Kidney tubule cell (primary cell): ENCODE measurements around the gene PALB2.

Experiments used
- DNase-seq: peaks from one replicate; pipeline ENCODE4 v3.0.0-alpha.2; 2018; ENCODE audit warnings: low spot score

The PALB2 gene

DNA sequence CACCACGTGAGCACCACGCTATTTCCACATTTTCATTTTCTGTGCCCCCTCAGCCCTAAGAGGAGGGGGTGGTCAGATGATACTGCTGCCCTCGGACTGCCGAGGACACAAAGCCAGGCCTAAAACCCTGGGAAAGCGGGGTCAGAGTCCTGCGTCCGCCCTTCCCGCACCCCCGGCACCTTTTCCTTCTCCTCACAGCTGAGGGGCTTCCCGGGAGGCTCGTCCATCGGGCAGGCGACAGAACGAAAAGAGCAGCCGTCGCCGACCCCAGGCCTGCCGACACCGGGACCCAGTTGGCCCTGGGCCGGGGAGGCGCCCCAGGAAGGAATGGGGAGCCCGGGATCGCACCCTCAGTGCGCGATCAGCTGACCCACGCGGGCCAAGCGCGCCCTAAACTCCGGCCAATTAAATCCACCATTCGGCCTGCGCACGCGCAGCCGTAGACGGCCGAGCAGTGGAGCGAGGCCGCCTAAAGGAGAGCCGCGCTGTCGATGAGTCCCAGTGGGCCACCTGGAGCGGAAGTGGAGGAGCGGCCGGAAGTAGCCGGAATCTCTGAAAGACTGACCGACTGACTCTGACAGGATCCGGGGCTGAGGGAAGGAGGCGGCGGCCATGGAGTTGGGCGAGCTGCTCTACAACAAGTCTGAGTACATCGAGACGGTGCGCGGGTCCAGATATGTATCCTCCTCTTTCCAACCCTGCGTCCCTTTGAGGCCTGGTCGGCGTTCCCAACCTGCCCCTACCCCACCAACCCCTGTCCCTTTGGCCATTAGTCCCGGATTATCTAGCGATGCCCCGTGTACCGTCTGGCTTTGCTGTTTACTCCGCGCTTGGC, at the start of gene PALB2, which contains the start of gene DCTN5:
Gene PALB2 (minus strand): TSS at position 380 of the 835 bp plus-strand sequence. CDS start 153 bp downstream, at position 227.
Gene DCTN5 (plus strand): TSS at position 536 of the 835 bp plus-strand sequence. CDS start 77 bp downstream, at position 613.
- peak; percentile 95 for DNase-seq

DNA sequence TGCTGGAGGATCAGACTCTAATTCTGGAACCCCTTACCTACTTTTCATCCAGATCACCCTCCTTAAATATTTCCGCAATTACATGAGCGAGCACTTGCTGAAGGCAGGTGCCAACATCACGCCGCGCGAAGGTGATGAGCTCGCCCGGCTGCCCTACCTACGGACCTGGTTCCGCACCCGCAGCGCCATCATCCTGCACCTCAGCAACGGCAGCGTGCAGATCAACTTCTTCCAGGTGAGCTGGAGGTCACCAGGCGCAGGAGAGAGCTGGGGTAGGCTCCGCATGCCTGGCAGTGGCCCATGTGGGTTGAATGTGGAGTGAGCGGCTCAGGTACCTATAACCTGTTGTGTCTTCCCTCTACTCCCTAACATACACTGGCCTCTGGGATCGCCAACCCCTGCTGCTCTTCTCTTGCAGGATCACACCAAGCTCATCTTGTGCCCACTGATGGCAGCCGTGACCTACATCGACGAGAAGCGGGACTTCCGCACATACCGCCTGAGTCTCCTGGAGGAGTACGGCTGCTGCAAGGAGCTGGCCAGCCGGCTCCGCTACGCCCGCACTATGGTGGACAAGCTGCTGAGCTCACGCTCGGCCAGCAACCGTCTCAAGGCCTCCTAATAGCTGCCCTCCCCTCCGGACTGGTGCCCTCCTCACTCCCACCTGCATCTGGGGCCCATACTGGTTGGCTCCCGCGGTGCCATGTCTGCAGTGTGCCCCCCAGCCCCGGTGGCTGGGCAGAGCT, 48.5 kb upstream of the PALB2 start:
- no peak for DNase-seq

DNA sequence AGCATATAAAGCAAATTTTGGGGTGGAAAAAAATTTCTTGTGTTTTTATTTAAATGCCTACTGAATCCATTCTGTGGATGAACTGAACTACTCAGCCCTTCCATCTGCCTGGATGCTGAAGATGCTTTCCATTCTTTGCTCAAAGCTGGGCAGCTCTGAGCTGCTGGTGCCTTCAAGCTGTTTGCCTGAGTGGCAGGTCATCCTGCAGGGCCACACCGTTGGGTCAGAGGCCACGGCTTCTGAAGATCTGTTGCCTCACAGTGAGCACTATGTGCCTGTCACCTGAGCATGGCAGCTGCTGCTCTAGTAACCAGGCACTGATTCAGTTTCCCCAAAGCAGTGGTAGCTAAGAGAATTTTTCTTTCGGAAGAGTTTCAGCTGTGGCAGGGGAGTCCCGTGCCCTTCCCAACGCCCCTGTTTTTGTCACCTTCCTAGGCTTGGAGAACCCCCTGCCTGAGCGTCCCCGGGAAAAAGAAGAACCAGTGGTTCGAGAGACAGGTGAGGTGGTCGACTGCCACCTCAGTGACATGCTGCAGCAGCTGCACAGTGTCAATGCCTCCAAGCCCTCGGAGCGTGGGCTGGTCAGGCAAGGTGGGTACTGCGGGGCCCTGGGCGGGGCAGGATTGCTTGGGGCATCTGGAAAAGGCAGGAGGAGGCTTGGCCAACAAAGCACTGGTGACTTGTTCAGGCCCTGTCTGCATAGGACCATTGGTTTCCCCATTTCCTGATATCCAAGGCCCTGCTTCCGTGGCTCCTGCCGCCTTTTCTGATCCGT, 46.1 kb upstream of the PALB2 start:
- DNase-seq: no peak

DNA sequence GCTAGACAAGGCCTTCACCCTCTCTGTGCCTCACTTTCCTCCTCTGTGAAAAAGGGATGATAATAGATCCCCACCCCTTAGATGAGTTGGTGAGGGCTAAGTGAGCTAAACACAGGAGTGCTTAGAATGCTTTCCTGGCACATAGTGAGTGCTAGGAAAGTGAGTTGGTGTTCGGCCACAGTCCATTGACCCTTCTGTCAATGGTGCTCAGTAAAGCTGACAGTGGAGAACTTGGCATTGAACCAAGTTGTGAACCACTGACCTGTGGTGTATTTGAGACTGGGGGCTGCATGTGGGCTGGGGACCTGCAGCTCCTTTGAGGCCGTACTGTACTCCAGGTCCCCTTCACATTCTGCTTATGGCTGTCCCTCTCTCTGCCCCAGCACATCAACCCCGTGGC, 42.4 kb upstream of the PALB2 start:
- no peak for DNase-seq

DNA sequence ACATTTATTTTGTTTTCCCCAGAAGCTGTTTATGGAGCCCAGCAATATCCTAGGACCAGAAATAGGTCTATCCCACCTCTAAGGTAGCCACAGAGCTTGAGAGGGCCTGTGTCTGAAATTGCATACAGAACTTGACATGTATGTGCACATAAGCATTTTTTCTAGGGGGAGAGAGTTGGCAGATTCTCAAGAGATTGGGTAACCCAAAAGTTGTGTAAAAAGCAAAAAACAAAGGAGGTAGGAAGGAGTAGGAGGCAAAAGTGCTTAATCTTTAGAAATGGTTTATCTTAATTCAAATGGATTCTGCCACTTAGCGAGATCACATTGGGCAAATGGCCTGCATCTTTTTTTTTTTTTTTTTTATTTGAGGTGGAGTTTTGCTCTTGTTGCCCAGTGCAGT, 41.1 kb upstream of the PALB2 start:
- DNase-seq: no peak

DNA sequence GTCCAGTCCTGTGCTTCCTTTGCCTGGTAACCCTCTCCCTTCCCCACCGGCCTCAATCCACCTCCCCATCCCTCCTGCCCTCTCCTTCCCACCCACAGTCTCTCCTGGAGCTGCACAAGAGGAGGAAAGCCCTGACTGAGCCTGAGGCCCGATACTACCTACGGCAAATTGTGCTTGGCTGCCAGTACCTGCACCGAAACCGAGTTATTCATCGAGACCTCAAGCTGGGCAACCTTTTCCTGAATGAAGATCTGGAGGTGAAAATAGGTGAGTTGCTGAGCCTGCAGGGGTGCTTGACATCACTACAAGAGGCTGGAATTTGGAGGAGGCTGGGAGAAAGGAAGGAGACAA, 38.9 kb upstream of the PALB2 start:
- no peak for DNase-seq

DNA sequence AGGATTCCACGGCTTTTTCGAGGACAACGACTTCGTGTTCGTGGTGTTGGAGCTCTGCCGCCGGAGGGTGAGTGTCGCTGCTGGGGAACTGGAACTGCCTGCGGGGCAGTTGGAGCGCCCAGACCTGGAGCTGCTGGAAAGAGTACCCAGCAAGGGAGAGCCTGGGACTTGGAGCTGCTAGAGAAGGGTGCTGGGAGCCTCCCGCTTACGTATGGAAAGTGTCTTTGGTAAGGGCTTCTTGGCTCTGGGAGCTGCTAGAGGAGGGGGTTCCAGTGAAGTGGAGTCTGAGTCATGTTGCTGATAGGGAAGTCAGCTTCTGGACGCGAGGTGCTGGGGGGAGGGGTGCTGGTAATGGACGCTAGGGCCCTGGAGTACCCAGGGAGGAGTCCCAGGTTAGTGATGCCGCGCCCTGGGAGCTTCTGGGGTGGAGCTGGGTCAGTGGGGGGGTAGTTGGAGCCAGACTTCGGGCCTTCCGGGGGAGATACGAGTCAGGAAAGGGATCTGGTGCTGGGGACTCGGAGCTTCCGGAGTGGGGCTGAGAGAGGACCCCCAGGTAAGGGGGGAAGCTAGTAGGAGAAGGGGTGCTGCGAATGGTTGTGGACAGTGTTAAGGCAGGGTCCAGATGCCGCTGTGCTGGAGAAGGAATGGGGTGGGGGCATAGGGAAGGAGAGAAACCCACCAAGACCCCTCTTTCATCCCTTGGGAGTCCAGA, 38.3 kb upstream of the PALB2 start:
- DNase-seq: peak; percentile 50

DNA sequence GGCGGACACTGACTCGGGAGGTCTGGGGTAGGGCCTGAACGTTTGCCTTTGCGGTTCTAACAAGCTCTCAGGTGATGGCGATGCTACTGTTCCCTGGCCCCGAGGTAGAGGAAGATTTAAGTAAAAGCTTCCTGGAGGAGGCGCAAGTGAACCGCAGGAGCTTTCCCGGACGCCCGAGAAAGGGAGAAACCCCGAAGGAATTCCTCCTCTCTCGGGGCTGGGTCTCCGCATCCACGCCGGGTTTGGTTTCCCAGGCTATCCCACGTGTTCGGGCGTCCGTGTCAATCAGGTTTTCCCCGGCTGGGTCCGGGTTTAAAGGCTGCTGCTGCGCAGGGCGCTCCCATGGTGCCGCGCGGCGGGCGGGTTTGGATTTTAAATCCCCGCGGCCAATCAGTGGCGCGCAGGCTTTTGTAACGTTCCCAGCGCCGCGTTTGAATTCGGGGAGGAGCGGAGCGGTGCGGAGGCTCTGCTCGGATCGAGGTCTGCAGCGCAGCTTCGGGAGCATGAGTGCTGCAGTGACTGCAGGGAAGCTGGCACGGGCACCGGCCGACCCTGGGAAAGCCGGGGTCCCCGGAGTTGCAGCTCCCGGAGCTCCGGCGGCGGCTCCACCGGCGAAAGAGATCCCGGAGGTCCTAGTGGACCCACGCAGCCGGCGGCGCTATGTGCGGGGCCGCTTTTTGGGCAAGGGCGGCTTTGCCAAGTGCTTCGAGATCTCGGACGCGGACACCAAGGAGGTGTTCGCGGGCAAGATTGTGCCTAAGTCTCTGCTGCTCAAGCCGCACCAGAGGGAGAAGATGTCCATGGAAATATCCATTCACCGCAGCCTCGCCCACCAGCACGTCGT, 37.5 kb upstream of the PALB2 start, which contains the start of gene PLK1:
Gene PLK1 (plus strand): TSS at position 460 of the 844 bp plus-strand sequence. CDS start 44 bp downstream, at position 504.
- DNase-seq: peak; percentile 91

DNA sequence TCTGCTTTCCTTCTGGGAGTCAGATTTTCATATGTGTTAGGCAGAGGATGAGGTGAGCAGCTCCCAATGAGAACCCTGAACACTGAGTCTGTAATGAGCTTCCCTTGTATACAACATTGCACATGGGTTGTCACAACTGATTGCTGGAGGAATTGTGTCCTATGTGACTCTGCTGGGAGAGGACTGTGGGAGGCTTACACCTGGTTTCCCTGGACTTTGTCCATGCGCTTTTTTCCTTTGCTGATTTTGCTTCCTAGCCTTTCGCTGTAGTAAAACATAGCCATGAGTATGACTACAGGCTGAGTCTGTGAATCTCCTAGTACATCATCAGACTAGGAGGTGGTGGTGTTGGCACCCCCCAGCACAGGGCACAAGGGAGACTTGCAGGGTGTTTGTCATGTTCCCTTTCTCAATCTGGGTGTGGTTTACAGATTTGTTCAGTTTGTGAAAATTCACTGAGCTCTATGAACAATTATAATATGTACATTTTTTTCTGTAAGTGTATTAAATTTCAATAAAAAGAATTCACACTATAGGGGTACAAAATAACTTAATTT, 35.9 kb upstream of the PALB2 start:
- DNase-seq: no peak

DNA sequence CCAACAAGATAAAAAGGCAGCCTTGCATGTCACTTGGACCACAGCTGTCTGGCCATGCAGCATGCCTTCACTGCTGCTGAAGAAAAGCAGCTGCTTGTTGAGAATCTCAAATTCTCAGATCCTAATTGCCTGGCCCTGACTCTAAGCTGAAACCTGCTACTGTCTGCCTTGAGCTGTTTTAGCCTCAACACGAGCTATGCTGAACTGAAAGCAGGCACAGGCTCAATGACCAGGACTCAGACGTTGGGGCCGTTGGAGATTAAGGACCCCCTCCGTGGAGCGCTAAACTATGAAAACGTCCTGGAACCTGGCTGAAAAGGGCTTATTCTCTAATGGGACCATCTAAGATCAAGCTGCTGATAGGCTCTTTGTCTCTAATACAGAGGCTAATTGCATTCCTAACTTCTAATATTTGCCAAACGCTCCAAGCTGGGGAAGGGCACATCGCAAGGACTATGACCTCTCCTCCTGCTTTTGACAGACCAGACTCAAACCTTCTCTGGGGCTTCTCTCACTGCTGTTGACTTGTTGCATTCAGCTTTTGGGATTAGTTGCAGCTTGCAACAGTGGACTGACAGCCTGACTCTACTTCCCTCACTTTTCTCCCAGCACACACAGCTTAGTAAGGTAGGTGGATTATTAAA, 33.0 kb upstream of the PALB2 start:
- no peak for DNase-seq

DNA sequence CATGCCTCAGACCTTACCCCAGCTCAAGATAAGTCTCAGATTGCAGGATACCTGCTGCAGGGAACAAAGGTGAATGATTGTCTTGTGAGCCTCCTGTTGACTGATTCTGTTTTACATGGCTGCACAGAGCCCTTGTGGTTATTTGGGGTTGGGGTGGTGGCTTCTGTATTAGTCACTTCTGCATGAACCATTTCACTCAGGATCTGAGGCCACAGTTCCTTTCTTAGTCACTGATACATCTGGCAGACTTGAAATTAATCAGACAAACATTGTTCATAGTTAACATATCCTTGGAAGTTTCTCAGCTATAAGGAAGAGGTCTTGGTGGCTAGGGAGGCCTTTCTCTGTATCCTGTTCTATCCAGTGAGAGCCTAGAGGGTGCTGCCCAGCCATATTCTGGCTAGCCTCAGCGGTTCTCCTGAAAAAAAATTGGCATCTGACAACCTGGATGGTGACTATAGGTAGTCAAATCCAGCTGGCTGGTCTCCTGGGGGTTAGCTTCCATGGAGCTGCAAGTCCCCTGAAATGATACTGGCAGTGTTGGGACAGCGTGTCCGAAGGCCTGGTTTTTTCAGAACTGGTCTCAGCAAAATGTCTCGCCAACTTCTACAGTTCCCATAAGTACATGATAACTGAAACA, 29.1 kb upstream of the PALB2 start:
- peak; percentile 97 for DNase-seq

DNA sequence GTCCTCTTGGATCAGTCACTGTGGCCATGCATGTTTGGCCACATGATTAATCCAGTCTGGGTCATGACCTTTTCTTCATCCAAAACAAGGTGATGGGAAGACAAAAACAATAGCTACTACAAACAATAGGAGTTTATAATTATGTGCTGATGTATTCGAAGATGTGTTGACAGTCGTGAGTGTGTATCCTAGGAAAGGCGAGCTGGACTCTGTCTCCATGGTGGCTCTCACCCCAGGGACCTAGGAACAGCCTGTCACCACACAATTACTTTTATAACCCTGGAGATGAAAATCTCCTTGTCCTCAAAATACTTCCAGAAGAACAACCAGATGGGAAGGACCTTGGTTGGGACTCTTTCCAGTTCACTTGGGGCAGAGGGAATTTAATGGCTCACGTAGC, 27.8 kb upstream of the PALB2 start:
- peak; percentile 18 for DNase-seq

DNA sequence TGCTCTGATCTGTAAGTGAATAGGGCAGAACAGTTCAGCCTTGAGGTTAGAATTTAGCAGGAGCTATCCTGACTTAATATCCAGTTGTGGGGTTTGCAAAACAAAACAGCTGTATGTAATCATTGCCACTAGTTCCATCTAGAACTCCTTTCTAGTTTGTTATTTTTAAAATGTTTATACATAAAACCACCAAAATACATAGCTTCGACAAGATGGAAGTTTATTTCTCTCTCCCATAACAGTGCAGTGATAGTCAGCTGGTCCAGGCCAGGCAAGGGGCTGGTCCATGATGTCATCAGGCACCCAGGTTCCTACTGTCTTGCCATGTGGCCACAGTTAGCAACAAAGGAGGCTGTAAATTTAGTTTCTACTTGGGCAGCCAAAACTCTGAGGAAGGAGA, 27.1 kb upstream of the PALB2 start:
- no peak for DNase-seq

DNA sequence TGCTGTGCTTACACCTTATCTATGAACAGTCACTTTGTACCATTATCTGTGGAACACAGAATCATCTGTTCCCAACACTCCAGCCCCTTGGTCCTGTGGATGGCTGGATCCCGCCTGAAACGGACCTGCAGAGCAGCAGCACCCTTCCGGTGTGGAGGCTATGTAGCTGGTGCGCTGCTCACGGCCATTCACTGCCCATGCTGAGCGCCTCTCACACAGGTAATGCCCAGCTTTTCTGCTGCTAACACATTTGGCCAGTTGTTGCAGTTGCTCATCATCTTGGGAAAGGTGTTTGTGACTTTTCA, 26.2 kb upstream of the PALB2 start:
- no peak for DNase-seq

DNA sequence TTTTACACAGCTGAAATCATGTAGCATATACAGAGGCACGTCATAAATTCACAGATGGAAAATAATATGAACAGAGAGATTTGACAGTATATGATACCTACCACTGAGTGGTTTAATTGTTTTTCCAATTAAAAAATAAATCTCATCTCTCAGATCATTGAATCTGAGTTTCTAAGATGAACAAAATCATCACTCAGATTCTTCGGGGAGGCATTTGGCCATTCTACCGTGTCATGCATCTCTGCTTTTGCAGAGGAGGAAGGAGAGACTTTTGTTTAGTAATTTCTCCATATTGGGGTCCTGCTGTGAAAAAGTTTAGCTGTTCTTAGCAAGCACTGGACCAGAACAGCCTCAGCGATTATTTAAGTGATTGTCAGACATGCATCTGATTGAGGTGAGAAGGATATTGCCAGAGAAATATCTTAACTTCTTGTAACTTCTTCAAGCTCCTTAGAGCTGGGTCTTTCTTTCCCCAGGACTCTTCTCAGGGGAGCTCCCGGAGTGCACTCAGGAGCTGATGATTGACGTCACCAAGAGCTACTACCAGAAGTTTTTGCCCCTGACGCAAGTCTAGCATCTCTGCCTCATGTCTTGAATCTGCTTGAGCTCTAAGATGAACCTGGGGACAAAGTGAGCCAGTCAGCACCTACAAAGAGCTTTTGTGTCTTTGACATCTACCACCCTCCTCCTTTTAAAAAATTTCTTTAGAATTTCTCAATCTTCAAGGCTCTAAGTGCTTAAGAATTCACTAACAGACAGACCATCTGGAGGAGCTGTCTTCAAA, 25.7 kb upstream of the PALB2 start:
- DNase-seq: no peak

DNA sequence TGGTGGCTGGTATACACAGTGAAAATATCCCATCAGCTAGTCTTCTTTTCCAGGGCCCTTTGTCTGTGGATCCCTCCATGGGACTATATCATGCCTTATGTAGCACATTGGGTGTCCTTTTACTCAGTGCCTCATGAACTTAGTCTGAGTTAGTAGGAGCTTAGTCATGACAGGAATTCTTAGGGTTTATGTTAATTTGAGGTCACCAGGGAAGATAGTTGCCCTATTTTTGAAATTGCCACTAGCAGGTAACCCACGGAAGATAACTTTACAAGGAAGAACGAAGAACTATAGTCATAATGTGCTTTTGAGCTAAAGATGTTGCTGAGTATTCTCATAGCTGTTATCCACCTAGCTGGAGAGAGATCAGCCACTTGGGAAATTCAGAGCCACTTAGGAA, 22.8 kb upstream of the PALB2 start:
- DNase-seq: no peak

DNA sequence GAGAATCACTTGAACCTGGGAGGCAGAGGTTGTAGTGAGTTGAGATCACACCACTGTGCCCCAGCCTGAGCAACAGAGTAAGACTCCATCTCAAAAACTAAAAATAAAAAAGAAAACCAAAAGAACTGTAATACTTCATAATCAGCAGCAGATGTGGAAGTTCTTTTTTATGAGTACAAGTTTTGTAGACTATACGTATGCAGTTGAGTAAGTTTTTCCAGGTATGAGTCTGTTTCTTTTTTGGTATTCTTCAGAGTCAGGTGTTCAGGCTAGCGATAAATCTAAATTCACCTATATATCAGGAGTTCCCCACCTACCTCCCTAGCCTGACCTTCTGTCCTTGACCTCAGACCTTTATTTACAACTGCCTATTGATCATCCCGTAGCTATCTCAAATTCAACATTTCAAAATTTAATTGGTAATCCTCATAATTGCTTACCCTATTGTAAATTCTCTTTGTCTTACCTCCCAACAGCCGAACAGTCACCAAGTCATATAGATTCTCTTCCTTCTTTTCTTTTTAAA, 10.9 kb upstream of the PALB2 start:
- DNase-seq: no peak

DNA sequence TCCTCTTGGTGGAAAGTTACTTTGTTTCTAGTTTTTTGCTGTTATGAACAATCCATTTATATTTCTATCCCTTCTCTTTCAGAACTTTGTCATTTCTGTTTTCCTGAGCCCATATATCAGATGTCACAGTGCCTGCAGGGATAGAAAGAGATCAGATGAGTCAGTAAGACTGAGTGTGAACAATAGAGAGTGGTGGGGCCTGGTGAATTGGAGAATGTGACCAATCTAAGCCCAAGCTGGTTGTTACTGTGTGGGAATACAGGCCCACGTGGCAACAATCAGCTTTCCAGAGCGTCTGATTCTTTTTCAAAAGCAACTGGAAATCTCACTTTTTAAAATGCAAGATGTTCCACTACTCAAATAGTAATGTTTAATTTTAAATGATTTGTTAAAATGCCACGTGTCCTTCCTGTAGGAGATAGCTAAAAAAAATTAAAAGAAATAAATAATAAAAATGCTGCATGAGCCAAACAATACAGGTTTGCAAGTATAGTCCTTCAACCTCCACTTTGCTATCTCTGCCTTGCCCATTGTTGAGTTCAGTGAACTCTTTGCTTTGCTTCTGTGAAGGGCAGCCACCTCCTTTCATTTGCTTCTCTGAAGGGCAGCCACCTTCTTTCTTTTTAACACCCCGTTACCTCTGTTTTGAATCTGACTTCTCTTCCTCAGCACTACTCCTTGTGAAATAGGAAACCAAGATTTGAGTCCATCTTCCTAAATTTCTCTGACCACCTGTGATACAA, 9.7 kb upstream of the PALB2 start:
- no peak for DNase-seq
